Astrocyte (in vitro differentiated cells and primary cell): ENCODE results near the gene KRTAP4-6.

ENCODE experiments used
- EZH2 ChIP-seq: IDR thresholded peaks from 2 replicates; pipeline ENCODE4 v1.6.1; 2012; ENCODE audit warnings: mild to moderate bottlenecking, low read length, inconsistent platforms; ENCODE audit not compliant: insufficient read depth
- TF ChIP-seq, protein P1 (sequence below): IDR thresholded peaks from 2 replicates; pipeline ENCODE4 v1.5.1; 2011; ENCODE audit warnings: low read depth, mild to moderate bottlenecking, inconsistent platforms, low read length, moderate library complexity; ENCODE audit not compliant: insufficient read depth

DNA sequence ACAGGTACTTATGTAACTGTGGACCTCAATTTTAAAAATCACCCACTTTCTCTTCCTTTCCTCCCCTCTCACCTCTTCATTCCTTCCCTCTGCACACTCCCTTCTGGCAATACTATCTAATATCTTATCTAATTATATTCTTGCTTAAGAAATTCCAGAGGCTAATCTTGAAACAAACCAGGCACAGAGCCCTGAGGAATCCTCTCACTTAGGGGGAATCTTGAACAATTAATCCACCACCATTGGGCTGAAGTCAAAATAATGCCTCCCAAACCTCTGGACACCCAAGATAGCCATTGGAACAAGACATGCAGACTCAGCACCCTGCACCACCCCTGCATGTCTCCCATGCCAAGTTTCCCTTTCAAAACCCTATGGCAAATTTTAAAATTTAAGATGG lies 1.0 kb upstream of the KRTAP4-6 start:
- TF ChIP-seq, protein P1, sequence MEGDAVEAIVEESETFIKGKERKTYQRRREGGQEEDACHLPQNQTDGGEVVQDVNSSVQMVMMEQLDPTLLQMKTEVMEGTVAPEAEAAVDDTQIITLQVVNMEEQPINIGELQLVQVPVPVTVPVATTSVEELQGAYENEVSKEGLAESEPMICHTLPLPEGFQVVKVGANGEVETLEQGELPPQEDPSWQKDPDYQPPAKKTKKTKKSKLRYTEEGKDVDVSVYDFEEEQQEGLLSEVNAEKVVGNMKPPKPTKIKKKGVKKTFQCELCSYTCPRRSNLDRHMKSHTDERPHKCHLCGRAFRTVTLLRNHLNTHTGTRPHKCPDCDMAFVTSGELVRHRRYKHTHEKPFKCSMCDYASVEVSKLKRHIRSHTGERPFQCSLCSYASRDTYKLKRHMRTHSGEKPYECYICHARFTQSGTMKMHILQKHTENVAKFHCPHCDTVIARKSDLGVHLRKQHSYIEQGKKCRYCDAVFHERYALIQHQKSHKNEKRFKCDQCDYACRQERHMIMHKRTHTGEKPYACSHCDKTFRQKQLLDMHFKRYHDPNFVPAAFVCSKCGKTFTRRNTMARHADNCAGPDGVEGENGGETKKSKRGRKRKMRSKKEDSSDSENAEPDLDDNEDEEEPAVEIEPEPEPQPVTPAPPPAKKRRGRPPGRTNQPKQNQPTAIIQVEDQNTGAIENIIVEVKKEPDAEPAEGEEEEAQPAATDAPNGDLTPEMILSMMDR = no peak
- no peak for TF ChIP-seq EZH2
